Keratinocyte (primary cell): ENCODE data around the gene SHISA3. TPM values are rescaled to one million over a fixed set of nuclear protein-coding genes. Genes with fewer than 3 reads are reported as not detected.

Experiments used
- DNase-seq: peaks from one replicate; pipeline ENCODE4 v3.0.0-alpha.2; 2011; ENCODE audit warnings: low read depth, missing footprints, low spot score
- FAIRE-seq: peaks from 2 replicates; lab custom pipeline; 2011; peaks lifted over from hg19 to GRCh38; lab: Jason Lieb, UNC
- H2AFZ ChIP-seq: 2 replicates; pipeline ENCODE4 v1.6.0; 2012; ENCODE audit warnings: low read length, control low read depth, inconsistent platforms; ENCODE audit not compliant: control insufficient read depth
- H3K27ac ChIP-seq: 2 replicates; pipeline ENCODE4 v1.5.1; 2011; ENCODE audit warnings: low read length; ENCODE audit not compliant: control insufficient read depth, insufficient read depth
- H3K27me3 ChIP-seq: 3 replicates; pipeline ENCODE4 v1.6.0; 2011; ENCODE audit warnings: low read length; ENCODE audit not compliant: control insufficient read depth, insufficient read depth; ENCODE audit errors: extremely low read depth
- H3K36me3 ChIP-seq, 2 experiments: 2 replicates in 1 of 2; 3 replicates in 1 of 2; pipeline ENCODE4 v1.5.1; 2011; ENCODE audit warnings: low read length in 2 of 2, mild to moderate bottlenecking in 1 of 2; ENCODE audit not compliant: control insufficient read depth in 2 of 2, insufficient read depth in 2 of 2; ENCODE audit errors: extremely low read depth in 1 of 2
- H3K4me1 ChIP-seq: 3 replicates; pipeline ENCODE4 v1.5.1; 2011; ENCODE audit warnings: low read length; ENCODE audit not compliant: control insufficient read depth, insufficient read depth; ENCODE audit errors: extremely low read depth
- H3K4me2 ChIP-seq: 3 replicates; pipeline ENCODE4 v1.6.0; 2011; ENCODE audit warnings: low read depth, low read length; ENCODE audit not compliant: control insufficient read depth, insufficient read depth; ENCODE audit errors: extremely low read depth
- H3K4me3 ChIP-seq, 3 experiments: fragments of 200-600 bp in 1 of 3; sonication (generic) in 1 of 3; 2 replicates in 2 of 3; 3 replicates in 1 of 3; pipeline ENCODE4 v1.5.1; 2011 to 2016; ENCODE audit warnings: low read length in 3 of 3, mild to moderate bottlenecking in 3 of 3, control low read depth in 2 of 3, inconsistent platforms in 1 of 3, low read depth in 1 of 3, mixed read lengths in 1 of 3, mixed run types in 1 of 3, moderate library complexity in 1 of 3; ENCODE audit not compliant: control insufficient read depth in 2 of 3, insufficient read depth in 2 of 3; ENCODE audit errors: extremely low read depth in 1 of 3
- H3K79me2 ChIP-seq: 2 replicates; pipeline ENCODE4 v1.6.0; 2012; ENCODE audit warnings: low read length; ENCODE audit not compliant: control insufficient read depth, insufficient read depth
- H3K9ac ChIP-seq: 3 replicates; pipeline ENCODE4 v1.6.0; 2011; ENCODE audit warnings: low read length; ENCODE audit not compliant: control insufficient read depth, insufficient read depth; ENCODE audit errors: extremely low read depth
- H3K9me1 ChIP-seq: 3 replicates; pipeline ENCODE4 v1.6.0; 2011; ENCODE audit warnings: low read length; ENCODE audit not compliant: control insufficient read depth, insufficient read depth; ENCODE audit errors: extremely low read depth
- H3K9me3 ChIP-seq: 2 replicates; pipeline ENCODE4 v1.5.1; 2012; ENCODE audit warnings: low read depth, low read length; ENCODE audit not compliant: control insufficient read depth
- H4K20me1 ChIP-seq: 3 replicates; pipeline ENCODE4 v1.6.0; 2011; ENCODE audit warnings: low read length; ENCODE audit not compliant: control insufficient read depth, insufficient read depth; ENCODE audit errors: extremely low read depth
- CTCF ChIP-seq, 3 experiments: IDR thresholded peaks in 1 of 3; conservative IDR thresholded peaks in 1 of 3; optimal IDR thresholded peaks in 1 of 3; 2 replicates in 2 of 3; 3 replicates in 1 of 3; pipeline versions ENCODE3 to v1.5.1; 2011; ENCODE audit warnings: low read length in 3 of 3, mild to moderate bottlenecking in 3 of 3, moderate library complexity in 2 of 3, control low read depth in 1 of 3, inconsistent platforms in 1 of 3; ENCODE audit not compliant: insufficient read depth in 2 of 3; ENCODE audit errors: extremely low read depth in 1 of 3
- EZH2 ChIP-seq: IDR thresholded peaks from one replicate; pipeline ENCODE4 v1.6.1; 2012; ENCODE audit warnings: inconsistent platforms, mild to moderate bottlenecking, low read length, moderate library complexity
- dilution Hi-C: fragments of 300-500 bp; cut with MboI; formaldehyde crosslinking; loops from one replicate; pipeline ENCODE4 v1.7.0; 2020; ENCODE audit warnings: low sequenced_read_pairs; ENCODE audit not compliant: extremely low pct_ligation_motif_present
- polyA plus RNA-seq, 5 experiments: library from polyadenylated mRNA; depleted of rRNA in 3 of 5; stranded (reverse) in 3 of 5; stranded (forward) in 1 of 5; unstranded in 1 of 5; fragments of >200 nt; gene quantifications; 1 replicate in 1 of 5; 2 replicates in 3 of 5; 3 replicates in 1 of 5; pipeline versions ENCODE4 v1.2.1 to v1.2.3, GENCODE V29; 2011 to 2012; ENCODE audit warnings: missing spikeins in 2 of 5, low read depth in 1 of 5, low replicate concordance in 1 of 5

The SHISA3 gene
- polyA plus RNA-seq, 1 donor (not counting 4 experiments of a cell fraction or from before 2014, with no cell fraction given) = not detected

GRCh38 chr4:42396361-42396751, 932 bp upstream of the SHISA3 start:
- no peak overlapping the region for H2AFZ ChIP-seq

GRCh38 chr4:42397635-42398170, 415 bp downstream of the SHISA3 start:
- H3K27me3 ChIP-seq = peaks cover 55% of the 10 kb centered on the region
- H3K79me2 ChIP-seq = no peaks in the 10 kb centered on the region
- H3K36me3 ChIP-seq = no peaks in the 10 kb centered on the region
- H4K20me1 ChIP-seq = no peaks in the 10 kb centered on the region
- H3K9ac ChIP-seq = no peak overlapping the region
- TF ChIP-seq CTCF (optimal IDR thresholded peaks at IDR 0.05 in 1 of 3, IDR thresholded peaks at IDR 0.05 in 1 of 3, conservative IDR thresholded peaks at IDR 0.05 in 1 of 3; ENCODE audit: extremely low read depth in 1 of 3, insufficient read depth in 2 of 3, low read length in 3 of 3) = no peak
- no peak for TF ChIP-seq EZH2
- DNase-seq = no peak
- no peak overlapping the region for H3K27ac ChIP-seq
- FAIRE-seq = no peak
- H2AFZ ChIP-seq = no peak overlapping the region
- peak overlapping the region; percentile 51 for H3K4me2 ChIP-seq
- H3K4me1 ChIP-seq = no peaks in the 10 kb centered on the region
- no peaks in the 10 kb centered on the region for H3K9me3 ChIP-seq
- peak overlapping the region in 1 of 3 experiments; percentile 29 for H3K4me3 ChIP-seq
- dilution Hi-C loops = no loop called here
- H3K9me1 ChIP-seq = no peaks in the 10 kb centered on the region

More at GRCh38 chr4:42396361-42396751, 932 bp upstream of the SHISA3 start:
- Histone ChIP-seq H3K4me3 (no peak overlapping the region), H4K20me1 (no peaks in the 10 kb centered on the region), H3K79me2 (no peaks in the 10 kb centered on the region), H3K27me3 (peaks cover 54% of the 10 kb centered on the region), H3K4me1 (no peaks in the 10 kb centered on the region), H3K9ac (no peak overlapping the region), H3K4me2 (no peak overlapping the region), H3K9me1 (no peaks in the 10 kb centered on the region), H3K9me3 (no peaks in the 10 kb centered on the region), H3K36me3 (no peaks in the 10 kb centered on the region), H3K27ac (no peak overlapping the region)
- FAIRE-seq = no peak
- no peak for DNase-seq
- dilution Hi-C loops = no loop called here
- peak; percentile 74 for TF ChIP-seq EZH2
- no peak for TF ChIP-seq CTCF (optimal IDR thresholded peaks at IDR 0.05 in 1 of 3, IDR thresholded peaks at IDR 0.05 in 1 of 3, conservative IDR thresholded peaks at IDR 0.05 in 1 of 3; ENCODE audit: extremely low read depth in 1 of 3, insufficient read depth in 2 of 3, low read length in 3 of 3)
